ENCODE measurements around the gene FXYD1. TPM values are rescaled to one million over a fixed set of nuclear protein-coding genes. Genes with fewer than 3 reads are reported as not detected.

The FXYD1 gene
- total RNA-seq, 1 donor from 2014 or later: 0.52 TPM

- no peak overlapping the region for H2AFZ ChIP-seq (ENCODE audit: low read depth, low read length)
Measured at GRCh38 chr19:35184884-35185283, 46.3 kb downstream of the FXYD1 start.

More at GRCh38 chr19:35184884-35185283, 46.3 kb downstream of the FXYD1 start:
- Mint-ChIP-seq H3K4me1 (ENCODE audit: low read depth, unreplicated experiment) (no peaks in the 10 kb centered on the region), H3K27ac (ENCODE audit: unreplicated experiment) (no peak overlapping the region), H3K27me3 (ENCODE audit: low read depth, unreplicated experiment) (peaks cover 3% of the 10 kb centered on the region), H3K4me3 (ENCODE audit: unreplicated experiment) (no peak overlapping the region), H3K36me3 (ENCODE audit: low read depth, unreplicated experiment) (no peaks in the 10 kb centered on the region), H3K9me3 (ENCODE audit: unreplicated experiment) (peaks cover 7% of the 10 kb centered on the region)
- Histone ChIP-seq H3K27ac (ENCODE audit: low read depth, low read length) (no peak overlapping the region), H3K27me3 (ENCODE audit: insufficient read depth, low read length) (no peaks in the 10 kb centered on the region), H3K4me2 (ENCODE audit: low read length) (no peak overlapping the region), H3K79me2 (ENCODE audit: insufficient read depth, low read length) (no peaks in the 10 kb centered on the region), H3K4me1 (ENCODE audit: insufficient read depth, low read length) (no peaks in the 10 kb centered on the region), H3K36me3 (ENCODE audit: insufficient read depth, low read length) (no peaks in the 10 kb centered on the region), H3K9ac (ENCODE audit: low read length) (no peak overlapping the region), H3K9me3 (ENCODE audit: insufficient read depth, low read depth, low read length) (no peaks in the 10 kb centered on the region), H4K20me1 (ENCODE audit: insufficient read depth, low read length) (no peaks in the 10 kb centered on the region), H3K4me3 (ENCODE audit: insufficient read depth, low read depth, low read length) (no peak overlapping the region)
- no peak for TF ChIP-seq CTCF (IDR thresholded peaks at IDR 0.05; ENCODE audit: insufficient read depth, low read depth, low read length)
- TF ChIP-seq EZH2 (IDR thresholded peaks at IDR 0.05; ENCODE audit: insufficient read depth, low read length): no peak
- DNase-seq (ENCODE audit: low read depth) (no peak), FAIRE-seq (no peak)

Other genes starting within 250 kb of the FXYD1 start
- gene ZNF30, start 211.9 kb upstream of the FXYD1 start, total RNA-seq: 3.7 and 4.0 TPM in 2 replicates
- 5.7 and 5.9 TPM in 2 replicates for gene ZNF792, start 174.6 kb upstream of the FXYD1 start, total RNA-seq
- gene GRAMD1A, start 138.5 kb upstream of the FXYD1 start, total RNA-seq: 64.6 and 67.4 TPM in 2 replicates
- 2.1 and 3.0 TPM in 2 replicates for gene SCN1B, start 108.4 kb upstream of the FXYD1 start, total RNA-seq
- 0.31 and 0.73 TPM in 2 replicates for gene HPN, start 97.1 kb upstream of the FXYD1 start, total RNA-seq
- gene FXYD3, start 23.0 kb upstream of the FXYD1 start, total RNA-seq: not detected in 2 replicates
- gene LGI4, start 3.8 kb upstream of the FXYD1 start, total RNA-seq: 0.20 and 0.29 TPM in 2 replicates
- 0.65 TPM in 1 of 2 replicates, not detected in the other for gene FXYD7, start 4.4 kb downstream of the FXYD1 start, total RNA-seq
- gene FXYD5, start 15.9 kb downstream of the FXYD1 start, total RNA-seq: 96.9 and 108 TPM in 2 replicates
- gene FAM187B, start 89.9 kb downstream of the FXYD1 start, total RNA-seq: not detected in 2 replicates
- gene LSR, start 110.2 kb downstream of the FXYD1 start, total RNA-seq: 8.4 and 18.1 TPM in 2 replicates
- gene USF2, start 130.1 kb downstream of the FXYD1 start, total RNA-seq: 68.9 and 70.0 TPM in 2 replicates
- gene HAMP, start 143.7 kb downstream of the FXYD1 start, total RNA-seq: 0.36 and 0.38 TPM in 2 replicates
- gene MAG, start 153.3 kb downstream of the FXYD1 start, total RNA-seq: not detected in 2 replicates
- not detected in 2 replicates for gene CD22, start 190.4 kb downstream of the FXYD1 start, total RNA-seq
- gene FFAR1, start 209.1 kb downstream of the FXYD1 start, total RNA-seq: not detected in 2 replicates
- gene FFAR3, start 219.6 kb downstream of the FXYD1 start, total RNA-seq: not detected in 2 replicates
- not detected in 2 replicates for gene GPR42, start 232.2 kb downstream of the FXYD1 start, total RNA-seq